A549 (cell line): ENCODE measurements around the gene CNOT6.

Source experiments
- BCL3 ChIP-seq: fragments of >200 bp; sonication (Bioruptor Twin); formaldehyde crosslinking; IDR thresholded peaks from 3 replicates; pipeline ENCODE4 v1.6.1; 2016
- CBX8 ChIP-seq: fragments of 200-600 bp; sonication (generic); IDR thresholded peaks from 2 replicates; pipeline ENCODE4 v1.6.1; 2016
- CHD2 ChIP-seq: fragments of 150-350 bp; IDR thresholded peaks from 2 replicates; pipeline ENCODE4 v1.6.1; 2014; ENCODE audit warnings: low read length; ENCODE audit not compliant: partially characterized antibody
- CTCF ChIP-seq: fragments of >200 bp; sonication (Bioruptor Twin); formaldehyde crosslinking; IDR thresholded peaks from 3 replicates; pipeline ENCODE4 v1.5.1; 2016
- ESRRA ChIP-seq: fragments of 150-350 bp; IDR thresholded peaks from 2 replicates; pipeline ENCODE4 v1.6.1; 2014; ENCODE audit warnings: mild to moderate bottlenecking, low read length, borderline replicate concordance
- MAX ChIP-seq: IDR thresholded peaks from 2 replicates; pipeline ENCODE4 v1.6.1; 2012
- MYC ChIP-seq: IDR thresholded peaks from 2 replicates; pipeline ENCODE4 v1.6.1; 2012; ENCODE audit warnings: mild to moderate bottlenecking, inconsistent platforms, low read length, improper control_type of control experiment, borderline replicate concordance
- PBX3 ChIP-seq: IDR thresholded peaks from 2 replicates; pipeline ENCODE4 v1.6.1; 2012
- POLR2A ChIP-seq: IDR thresholded peaks from 2 replicates; pipeline ENCODE4 v1.6.1; 2012; ENCODE audit warnings: mild to moderate bottlenecking, low read length
- RAD21 ChIP-seq, 2 experiments: fragments of >200 bp in 1 of 2; sonication (Bioruptor Twin) in 1 of 2; formaldehyde crosslinking in 1 of 2; IDR thresholded peaks in 1 of 2; conservative IDR thresholded peaks in 1 of 2; 2 replicates in 1 of 2; 3 replicates in 1 of 2; pipeline ENCODE4 v1.6.1; 2012 to 2018; ENCODE audit warnings: inconsistent platforms in 1 of 2
- RCOR1 ChIP-seq: fragments of 150-350 bp; IDR thresholded peaks from 2 replicates; pipeline ENCODE4 v1.6.1; 2014; ENCODE audit warnings: antibody characterized with exemption, low read length, low read depth
- REST ChIP-seq: fragments of 200-600 bp; sonication (generic); IDR thresholded peaks from 2 replicates; pipeline ENCODE4 v1.6.1; 2016; ENCODE audit warnings: antibody characterized with exemption, mild to moderate bottlenecking, moderate library complexity
- SREBF2 ChIP-seq: fragments of 450-650 bp; IDR thresholded peaks from 2 replicates; pipeline ENCODE4 v1.6.1; 2014; ENCODE audit warnings: mild to moderate bottlenecking, moderate library complexity
- USF2 ChIP-seq: fragments of 450-650 bp; IDR thresholded peaks from 2 replicates; pipeline ENCODE4 v1.6.1; 2014; ENCODE audit warnings: antibody characterized with exemption

- no peak for TF ChIP-seq CTCF
- no peak for TF ChIP-seq MAX
- no peak for TF ChIP-seq SREBF2
- TF ChIP-seq POLR2A, result no peak
- TF ChIP-seq CBX8, result no peak
- TF ChIP-seq RCOR1, result no peak
- TF ChIP-seq RAD21 (conservative IDR thresholded peaks at IDR 0.05 in 1 of 2, IDR thresholded peaks at IDR 0.05 in 1 of 2), result no peak
- TF ChIP-seq CHD2, result no peak
- no peak for TF ChIP-seq ESRRA
- no peak for TF ChIP-seq PBX3
- TF ChIP-seq REST, result no peak
- no peak for TF ChIP-seq MYC
- no peak for TF ChIP-seq USF2
- TF ChIP-seq BCL3, result no peak
Measured at GRCh38 chr5:180596115-180596667, 102.0 kb downstream of the CNOT6 start.
